Cardiac fibroblast (primary cell): Measurements from ENCODE around the gene CYP4F2.
"Not testable (repeated sequence)": the region's sequence is repeated elsewhere in the genome, so short reads cannot be mapped to it uniquely, and the experiment has no call there.

Source experiments
- DNase-seq, 2 donors: peaks; one replicate each; pipeline versions ENCODE4 v3.0.0 to v3.0.0-alpha.2; 2010; ENCODE audit warnings: low read depth in 2 of 2
- H3K4me3 ChIP-seq, 2 donors: replicated peaks in 1 of 2; 1 replicate in 1 of 2; 2 replicates in 1 of 2; pipeline ENCODE4 v1.5.1; 2011; ENCODE audit warnings: low read depth in 2 of 2, low read length in 2 of 2, mild to moderate bottlenecking in 2 of 2, moderate library complexity in 1 of 2
- TF ChIP-seq, protein P1 (sequence below): IDR thresholded peaks from one replicate; pipeline ENCODE4 v1.5.1; 2011; ENCODE audit warnings: low read depth, mild to moderate bottlenecking, low read length, inconsistent platforms

The CYP4F2 gene

DNA sequence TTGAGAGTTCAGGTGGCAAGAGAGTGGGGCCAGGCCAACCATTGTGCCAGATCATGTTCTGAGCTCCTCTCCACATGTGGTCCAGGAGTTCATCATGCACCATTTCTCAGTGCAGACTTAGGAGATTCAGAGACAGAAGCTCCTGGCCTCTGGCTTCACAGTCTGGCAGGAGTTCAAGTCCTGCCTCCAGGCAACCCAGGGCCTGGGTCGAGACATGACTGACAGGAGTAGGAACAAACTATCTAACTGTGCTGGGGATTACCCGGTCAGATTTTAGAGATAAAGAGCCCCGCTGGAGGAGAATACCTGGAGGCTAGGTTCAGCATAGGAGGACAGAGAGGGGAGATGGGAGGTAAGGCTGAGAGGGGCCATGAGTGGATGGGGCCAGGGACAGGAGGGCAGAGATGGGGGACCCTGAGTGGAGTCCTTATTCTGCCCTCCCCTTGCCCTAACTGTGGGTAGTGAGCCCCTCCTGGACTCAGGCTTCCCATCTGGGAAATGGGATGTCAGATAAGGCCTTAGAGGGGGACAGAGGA is 37.4 kb upstream of the CYP4F2 start:
- TF ChIP-seq, protein P1, sequence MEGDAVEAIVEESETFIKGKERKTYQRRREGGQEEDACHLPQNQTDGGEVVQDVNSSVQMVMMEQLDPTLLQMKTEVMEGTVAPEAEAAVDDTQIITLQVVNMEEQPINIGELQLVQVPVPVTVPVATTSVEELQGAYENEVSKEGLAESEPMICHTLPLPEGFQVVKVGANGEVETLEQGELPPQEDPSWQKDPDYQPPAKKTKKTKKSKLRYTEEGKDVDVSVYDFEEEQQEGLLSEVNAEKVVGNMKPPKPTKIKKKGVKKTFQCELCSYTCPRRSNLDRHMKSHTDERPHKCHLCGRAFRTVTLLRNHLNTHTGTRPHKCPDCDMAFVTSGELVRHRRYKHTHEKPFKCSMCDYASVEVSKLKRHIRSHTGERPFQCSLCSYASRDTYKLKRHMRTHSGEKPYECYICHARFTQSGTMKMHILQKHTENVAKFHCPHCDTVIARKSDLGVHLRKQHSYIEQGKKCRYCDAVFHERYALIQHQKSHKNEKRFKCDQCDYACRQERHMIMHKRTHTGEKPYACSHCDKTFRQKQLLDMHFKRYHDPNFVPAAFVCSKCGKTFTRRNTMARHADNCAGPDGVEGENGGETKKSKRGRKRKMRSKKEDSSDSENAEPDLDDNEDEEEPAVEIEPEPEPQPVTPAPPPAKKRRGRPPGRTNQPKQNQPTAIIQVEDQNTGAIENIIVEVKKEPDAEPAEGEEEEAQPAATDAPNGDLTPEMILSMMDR, result no peak
- no peak for DNase-seq
- no peak overlapping the region for H3K4me3 ChIP-seq

DNA sequence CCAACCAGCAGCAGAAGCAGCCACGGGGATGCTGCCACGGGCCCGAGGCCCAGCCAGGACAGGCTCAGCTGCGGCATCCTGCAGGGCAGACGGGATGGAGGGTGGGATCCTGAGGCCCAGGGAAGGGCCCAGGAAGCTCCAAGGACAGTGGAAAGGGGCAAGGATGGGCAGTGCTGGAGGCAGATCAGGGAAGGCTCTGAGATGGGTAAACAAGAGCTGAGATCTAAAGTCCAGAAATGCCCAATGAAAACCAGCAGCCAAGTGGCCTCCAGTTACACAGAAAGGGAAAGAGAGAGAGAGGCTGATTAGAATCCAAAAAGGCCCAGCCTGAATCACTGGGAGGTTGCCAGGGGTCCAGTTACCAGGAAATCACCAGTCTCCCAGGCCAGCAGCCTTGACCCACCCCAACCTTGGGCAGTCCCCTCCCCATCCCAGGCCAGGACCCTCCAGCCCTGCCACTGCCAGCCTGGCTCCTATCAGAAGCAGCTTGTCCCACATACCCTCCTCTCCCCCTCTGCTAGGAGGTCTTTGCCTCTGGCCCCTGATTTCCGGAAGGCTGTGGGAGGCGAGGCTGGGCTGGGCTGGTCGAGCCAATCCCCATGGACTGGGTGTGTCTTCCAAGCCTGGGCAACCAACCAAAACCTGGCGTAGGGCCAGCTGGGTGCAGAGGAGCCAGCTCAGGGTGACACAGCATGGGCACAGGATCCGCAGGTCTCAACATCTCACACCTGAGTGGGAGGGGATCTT is 36.6 kb upstream of the CYP4F2 start, which contains the start of gene CYP4F11:
Gene CYP4F11 (minus strand): TSS at position 198 of the 747 bp plus-strand sequence. CDS start 121 bp downstream, at position 77.
- H3K4me3 ChIP-seq, result no peak within 1 kb of the TSS
- TF ChIP-seq, protein P1, result no peak
- DNase-seq, result peak in 1 of 2 donors; percentile 5

DNA sequence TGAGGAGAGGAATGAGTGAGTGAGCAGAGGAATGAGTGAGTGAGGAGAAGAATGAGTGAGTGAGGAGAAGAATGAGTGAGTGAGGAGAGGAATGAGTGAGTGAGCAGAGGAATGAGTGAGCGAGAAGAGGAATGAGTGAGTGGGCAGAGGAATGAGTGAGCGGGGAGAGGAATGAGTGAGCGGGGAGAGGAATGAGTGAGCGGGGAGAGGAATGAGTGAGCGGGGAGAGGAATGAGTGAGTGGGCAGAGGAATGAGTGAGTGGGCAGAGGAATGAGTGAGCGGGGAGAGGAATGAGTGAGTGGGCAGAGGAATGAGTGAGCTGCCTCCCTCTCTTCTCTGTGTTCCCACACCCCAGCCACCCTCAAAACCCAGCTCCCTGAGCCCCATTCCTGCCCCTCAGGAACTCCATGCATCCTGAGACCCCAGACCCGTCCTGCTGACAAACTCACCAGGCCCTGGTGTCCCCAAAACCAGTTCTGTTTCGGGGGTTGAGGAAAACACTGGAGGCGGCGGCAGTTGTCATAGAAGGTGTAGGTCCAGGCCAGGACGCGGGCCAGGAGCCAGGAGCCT is 36.0 kb upstream of the CYP4F2 start:
- DNase-seq, H3K4me3 ChIP-seq: not testable (repeated sequence)

DNA sequence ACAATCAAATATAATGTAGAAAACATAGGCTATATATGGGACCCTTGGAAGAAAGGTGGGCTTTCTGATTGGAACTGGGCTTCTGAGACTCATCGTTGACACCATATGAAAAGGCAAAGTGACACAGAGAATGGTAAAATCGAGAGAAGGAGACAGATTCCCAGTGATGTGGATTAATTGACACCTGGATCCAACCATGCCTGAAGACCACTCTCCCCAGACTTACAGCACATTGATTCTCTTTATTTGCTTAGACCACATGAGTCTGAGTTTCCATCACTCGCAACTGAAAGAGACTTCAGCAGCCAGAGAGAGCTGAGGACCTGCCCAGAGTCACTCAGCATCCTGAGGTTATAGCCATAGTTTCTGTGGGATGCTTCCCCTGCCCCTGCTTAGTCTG is 30.4 kb upstream of the CYP4F2 start:
- no peak overlapping the region for H3K4me3 ChIP-seq
- no peak for DNase-seq
- TF ChIP-seq, protein P1, result no peak

DNA sequence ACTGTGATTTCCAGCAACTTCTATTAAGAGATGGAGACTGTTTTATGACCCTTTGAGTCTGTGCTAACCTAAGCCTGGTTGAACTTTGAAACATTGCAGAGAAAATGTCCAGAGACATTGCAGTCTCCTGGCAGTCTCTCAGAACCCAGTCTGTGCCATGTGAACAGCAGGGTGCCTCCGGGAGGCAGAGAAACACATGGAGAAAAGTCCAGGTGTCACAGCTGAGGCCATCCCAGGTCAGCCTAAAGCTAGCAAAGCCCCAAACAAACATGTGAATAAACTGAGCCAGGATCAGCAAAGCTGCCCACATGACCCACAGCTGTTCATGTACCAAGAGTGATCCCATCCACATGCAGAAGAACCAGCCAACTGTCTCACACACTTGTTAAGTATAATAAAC is 28.6 kb upstream of the CYP4F2 start:
- TF ChIP-seq, protein P1, result no peak
- no peak for DNase-seq

DNA sequence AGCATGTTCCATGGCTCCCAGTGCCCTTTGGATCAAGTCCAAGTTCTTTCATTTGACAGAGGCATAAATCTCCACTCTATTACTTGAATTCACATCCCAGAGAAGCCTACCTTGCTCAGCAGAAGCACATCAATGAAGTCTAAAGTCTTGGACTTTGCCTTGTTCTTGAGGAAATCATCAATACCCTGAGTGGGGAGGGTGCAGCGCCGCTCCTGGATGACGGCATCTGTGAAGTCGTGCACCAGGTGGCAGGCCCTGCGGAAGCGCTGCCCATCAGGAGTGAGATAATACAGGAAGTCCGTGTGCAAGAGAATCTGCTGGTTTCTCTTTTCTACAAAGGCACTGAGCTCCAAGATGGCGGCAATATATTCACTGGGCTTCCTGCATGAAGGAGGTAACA is 25.8 kb upstream of the CYP4F2 start:
- H3K4me3 ChIP-seq, result no peak overlapping the region
- TF ChIP-seq, protein P1, result no peak
- DNase-seq, result no peak

More for the DNA sequence above, 28.6 kb upstream of the CYP4F2 start:
- no peak overlapping the region for H3K4me3 ChIP-seq

DNA sequence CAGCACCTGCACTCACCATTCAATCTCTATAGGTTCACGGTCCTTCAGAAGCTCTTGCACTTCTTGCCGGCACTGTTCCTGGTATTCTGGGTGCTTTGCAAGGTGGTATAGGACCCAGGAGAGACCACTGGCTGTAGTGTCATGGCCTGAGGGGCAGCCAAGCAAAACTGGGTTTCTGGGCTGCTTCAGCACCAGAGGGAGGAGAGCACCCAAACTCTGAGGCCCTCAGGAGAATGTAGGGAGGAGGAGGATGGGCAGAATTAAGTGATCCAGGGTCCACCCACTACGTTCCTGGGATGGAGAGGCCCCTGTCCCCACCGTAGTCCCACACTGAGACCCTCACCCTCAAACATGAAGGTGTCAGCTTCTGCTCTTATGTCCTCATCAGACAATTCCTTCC is 24.1 kb upstream of the CYP4F2 start:
- DNase-seq, result no peak
- TF ChIP-seq, protein P1, result no peak
- no peak overlapping the region for H3K4me3 ChIP-seq
